ENCODE results near the gene NPM1.

- no peak for TF ChIP-seq POLR2A (IDR thresholded peaks at IDR 0.05)
- no peak for TF ChIP-seq CTCF (IDR thresholded peaks at IDR 0.05)
These were observed 22.3 kb upstream of the NPM1 start for GRCh38 chr5:171365351-171365750.

Data from lower leg skin (tissue), 3 donors.